ENCODE data around the gene CLASP1. TPM values are rescaled to one million over a fixed set of nuclear protein-coding genes. Genes with fewer than 3 reads are reported as not detected.
A peak's percentile ranks its signal among the peaks of the same experiment; 100 is the strongest.
"Not testable (repeated sequence)": the region's sequence is repeated elsewhere in the genome, so short reads cannot be mapped to it uniquely, and the experiment has no call there.

The CLASP1 gene
- total and polyA plus RNA-seq, 3 donors from 2014 or later: 43.8 to 130 (median 103) TPM

GRCh38 chr2:121613774-121614173 lies 35.5 kb downstream of the CLASP1 start:
- H3K27ac ChIP-seq: no peak overlapping the region
- intact Hi-C loops (cut with DNase I; ENCODE audit: low total_unique reads): no loop called here
- 93 to 100% methylated on average over 1 of the region's 1 CpG for WGBS, 2 donors

GRCh38 chr2:121613152-121613551 lies 36.1 kb downstream of the CLASP1 start:
- Histone ChIP-seq H3K27ac (no peak overlapping the region), H3K27me3 (no peaks in the 10 kb centered on the region), H3K36me3 (ENCODE audit: low read depth, missing control alignments) (no peaks in the 10 kb centered on the region), H3K4me1 (peaks cover 19% of the 10 kb centered on the region), H3K9me3 (no peaks in the 10 kb centered on the region), H3K4me3 (no peak overlapping the region)
- DNase-seq: no peak
- intact Hi-C loops (cut with DNase I; ENCODE audit: low total_unique reads): no loop called here
- no peak for TF ChIP-seq POLR2A (IDR thresholded peaks at IDR 0.05)
- TF ChIP-seq, protein P1, sequence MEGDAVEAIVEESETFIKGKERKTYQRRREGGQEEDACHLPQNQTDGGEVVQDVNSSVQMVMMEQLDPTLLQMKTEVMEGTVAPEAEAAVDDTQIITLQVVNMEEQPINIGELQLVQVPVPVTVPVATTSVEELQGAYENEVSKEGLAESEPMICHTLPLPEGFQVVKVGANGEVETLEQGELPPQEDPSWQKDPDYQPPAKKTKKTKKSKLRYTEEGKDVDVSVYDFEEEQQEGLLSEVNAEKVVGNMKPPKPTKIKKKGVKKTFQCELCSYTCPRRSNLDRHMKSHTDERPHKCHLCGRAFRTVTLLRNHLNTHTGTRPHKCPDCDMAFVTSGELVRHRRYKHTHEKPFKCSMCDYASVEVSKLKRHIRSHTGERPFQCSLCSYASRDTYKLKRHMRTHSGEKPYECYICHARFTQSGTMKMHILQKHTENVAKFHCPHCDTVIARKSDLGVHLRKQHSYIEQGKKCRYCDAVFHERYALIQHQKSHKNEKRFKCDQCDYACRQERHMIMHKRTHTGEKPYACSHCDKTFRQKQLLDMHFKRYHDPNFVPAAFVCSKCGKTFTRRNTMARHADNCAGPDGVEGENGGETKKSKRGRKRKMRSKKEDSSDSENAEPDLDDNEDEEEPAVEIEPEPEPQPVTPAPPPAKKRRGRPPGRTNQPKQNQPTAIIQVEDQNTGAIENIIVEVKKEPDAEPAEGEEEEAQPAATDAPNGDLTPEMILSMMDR (IDR thresholded peaks at IDR 0.05): no peak

More at GRCh38 chr2:121613774-121614173, 35.5 kb downstream of the CLASP1 start:
- DNase-seq: no peak
- Histone ChIP-seq H3K27me3 (no peaks in the 10 kb centered on the region), H3K4me3 (no peak overlapping the region), H3K36me3 (ENCODE audit: low read depth, missing control alignments) (no peaks in the 10 kb centered on the region), H3K4me1 (peaks cover 13% of the 10 kb centered on the region), H3K9me3 (no peaks in the 10 kb centered on the region)
- TF ChIP-seq POLR2A (IDR thresholded peaks at IDR 0.05): no peak
- TF ChIP-seq, protein P1 (IDR thresholded peaks at IDR 0.05): no peak

DNA sequence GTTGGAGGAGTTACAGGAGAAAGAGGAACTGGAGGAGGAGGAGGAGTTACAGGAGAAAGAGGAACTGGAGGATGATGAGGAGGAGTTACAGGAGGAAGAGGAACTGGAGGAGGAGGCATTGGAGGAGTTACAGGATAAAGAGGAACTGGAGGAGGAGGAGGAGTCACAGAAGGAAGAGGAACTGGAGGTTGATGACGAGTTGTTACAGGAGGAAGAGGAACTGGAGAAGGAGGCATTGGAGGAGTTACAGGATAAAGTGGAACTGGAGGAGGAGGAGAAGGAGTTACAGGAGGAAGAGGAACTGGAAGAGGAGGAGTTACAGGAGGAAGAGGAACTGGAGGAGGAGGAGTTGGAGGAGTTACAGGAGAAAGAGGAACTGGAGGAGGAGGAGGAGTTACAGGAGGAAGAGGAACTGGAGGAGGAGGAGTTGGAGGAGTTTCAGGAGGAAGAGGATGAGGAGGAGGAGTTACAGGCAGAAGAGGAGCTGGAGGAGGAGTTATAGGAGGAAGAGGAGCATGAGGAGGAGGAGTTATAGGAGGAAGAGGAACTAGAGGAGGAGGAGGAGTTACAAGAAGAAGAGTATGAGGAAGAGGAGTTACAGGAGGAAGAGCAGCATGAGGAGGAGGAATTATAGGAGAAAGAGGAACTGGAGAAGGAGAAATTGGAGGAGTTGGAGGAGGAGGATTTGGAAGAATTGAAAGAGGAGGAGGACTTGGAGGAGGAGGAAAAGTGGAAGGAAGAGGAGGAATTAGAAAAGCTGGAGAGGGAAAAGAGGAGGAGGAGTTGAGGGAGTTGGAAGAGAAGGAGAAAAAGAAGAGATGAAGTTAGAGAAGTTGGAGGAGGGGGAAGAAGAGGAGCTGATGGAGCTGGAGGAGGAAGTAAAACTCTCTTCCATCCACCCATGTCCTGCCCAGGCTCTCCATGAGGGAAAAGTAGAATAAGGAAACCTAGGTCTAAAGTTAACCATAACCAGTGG lies 37.2 kb downstream of the CLASP1 start:
- no peaks in the 10 kb centered on the region for H3K36me3 ChIP-seq (ENCODE audit: low read depth, missing control alignments)
- H3K4me3 ChIP-seq: no peak overlapping the region
- H3K27me3 ChIP-seq: no peaks in the 10 kb centered on the region
- intact Hi-C loops (cut with DNase I; ENCODE audit: low total_unique reads): no loop called here
- WGBS, 2 donors: 85 to 92% methylated on average over 1 of the region's 1 CpG
- no peak overlapping the region for H3K27ac ChIP-seq
- H3K9me3 ChIP-seq: no peaks in the 10 kb centered on the region
- H3K4me1 ChIP-seq: peaks cover 25% of the 10 kb centered on the region
- TF ChIP-seq POLR2A (IDR thresholded peaks at IDR 0.05): no peak
- no peak for DNase-seq

GRCh38 chr2:121611048-121611649 lies 38.1 kb downstream of the CLASP1 start:
- Histone ChIP-seq H3K27ac (peak overlapping the region in 1 of 2 donors; percentile 82), H3K4me1 (peaks cover 32% of the 10 kb centered on the region)
- H3K4me3 ChIP-seq; intact Hi-C loops (cut with DNase I; ENCODE audit: low total_unique reads); H3K27me3 ChIP-seq; H3K36me3 ChIP-seq (ENCODE audit: low read depth, missing control alignments); DNase-seq; H3K9me3 ChIP-seq: not testable (repeated sequence)
- 88 to 90% methylated on average over 2 of the region's 2 CpGs for WGBS, 2 donors

GRCh38 chr2:121610487-121610874 lies 38.8 kb downstream of the CLASP1 start:
- H3K4me3 ChIP-seq; H3K27me3 ChIP-seq; intact Hi-C loops (cut with DNase I; ENCODE audit: low total_unique reads); DNase-seq; H3K9me3 ChIP-seq; H3K36me3 ChIP-seq (ENCODE audit: low read depth, missing control alignments): not testable (repeated sequence)
- H3K4me1 ChIP-seq: peaks cover 39% of the 10 kb centered on the region
- H3K27ac ChIP-seq: peak overlapping the region; percentile 74 to 82

GRCh38 chr2:121608967-121609366 lies 40.3 kb downstream of the CLASP1 start:
- peak overlapping the region; percentile 74 to 82 for H3K27ac ChIP-seq
- H3K36me3 ChIP-seq (ENCODE audit: low read depth, missing control alignments): no peaks in the 10 kb centered on the region
- no peak overlapping the region for H3K4me3 ChIP-seq
- no peak for DNase-seq
- TF ChIP-seq, protein P1 (IDR thresholded peaks at IDR 0.05): no peak
- TF ChIP-seq POLR2A (IDR thresholded peaks at IDR 0.05): no peak
- intact Hi-C loops (cut with DNase I; ENCODE audit: low total_unique reads): no loop called here
- H3K4me1 ChIP-seq: peaks cover 49% of the 10 kb centered on the region
- no peaks in the 10 kb centered on the region for H3K27me3 ChIP-seq
- no peaks in the 10 kb centered on the region for H3K9me3 ChIP-seq
- WGBS, 2 donors: 50 to 62% methylated on average over 3 of the region's 3 CpGs
